Measurements from ENCODE around the gene KDM6A. TPM values are rescaled to one million over a fixed set of nuclear protein-coding genes. Genes with fewer than 3 reads are reported as not detected.
"Not testable (repeated sequence)": the region's sequence is repeated elsewhere in the genome, so short reads cannot be mapped to it uniquely, and the experiment has no call there.

KDM6A gene
- total and polyA plus RNA-seq, 7 donors: 3.6 to 21.3 (median 13.2) TPM

DNA sequence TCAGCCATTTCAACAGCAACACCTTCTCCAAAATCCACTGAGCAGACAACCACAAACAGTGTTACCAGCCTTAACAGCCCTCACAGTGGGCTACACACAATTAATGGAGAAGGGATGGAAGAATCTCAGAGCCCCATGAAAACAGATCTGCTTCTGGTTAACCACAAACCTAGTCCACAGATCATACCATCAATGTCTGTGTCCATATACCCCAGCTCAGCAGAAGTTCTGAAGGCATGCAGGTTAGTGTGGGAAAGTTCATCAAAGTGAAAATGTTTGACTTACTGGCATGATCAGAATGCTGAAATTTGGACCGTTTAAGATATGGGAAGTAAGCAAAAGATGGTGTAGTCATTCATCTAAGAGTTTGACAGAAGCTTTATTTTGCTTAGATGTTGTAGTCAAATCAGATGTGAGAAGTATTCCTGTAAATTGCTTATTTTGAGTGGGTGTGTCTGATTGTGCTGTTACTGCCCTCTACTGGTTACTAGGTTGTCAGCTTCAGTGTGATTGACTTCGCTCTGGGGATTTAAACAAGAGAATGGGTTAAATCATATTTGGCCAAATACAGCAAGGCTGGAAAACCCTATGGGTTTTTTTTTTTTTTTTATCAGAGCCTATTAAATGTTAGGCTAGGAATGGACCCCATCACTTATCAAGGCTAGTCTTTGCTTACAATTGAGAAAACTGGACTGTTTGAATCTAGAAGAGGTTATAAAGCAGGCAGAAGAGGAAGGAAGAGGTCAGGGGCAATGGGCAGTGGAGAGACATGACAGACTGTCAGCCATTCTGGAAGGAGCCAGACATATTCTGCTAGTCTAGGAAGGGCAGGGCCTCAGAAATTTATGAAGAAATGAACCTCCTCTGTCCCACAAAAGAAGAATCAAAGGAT, 197.4 kb downstream of the KDM6A start:
- 26 to 66% (median 47%) methylated on average over 2 of the region's 2 CpGs for WGBS, 3 donors
- DNase-seq: no peak
- Histone ChIP-seq H3K36me3 (ENCODE audit: insufficient read depth in 1 of 2, low read depth in 1 of 2) (peaks cover 0 to 29% of the 10 kb centered on the region in 2 donors), H3K9me3 (no peaks in the 10 kb centered on the region), H3K27me3 (ENCODE audit: insufficient read depth in 3 of 3, low read length in 2 of 3) (no peaks in the 10 kb centered on the region), H3K4me3 (no peak overlapping the region), H3K27ac (no peak overlapping the region), H3K4me1 (peaks cover 7% of the 10 kb centered on the region)
- peak in 3 of 4 donors; percentile 51 to 78 (median 73) for ATAC-seq
- intact Hi-C loops (cut with DNase I): loop anchor here (5.0 kb wide), 2 partner anchors 198 to 528 kb away; partner anchors contain the start of genes KDM6A (in 2 of the 2) and FUNDC1 (in 1 of the 2)
- TF ChIP-seq, protein P1, sequence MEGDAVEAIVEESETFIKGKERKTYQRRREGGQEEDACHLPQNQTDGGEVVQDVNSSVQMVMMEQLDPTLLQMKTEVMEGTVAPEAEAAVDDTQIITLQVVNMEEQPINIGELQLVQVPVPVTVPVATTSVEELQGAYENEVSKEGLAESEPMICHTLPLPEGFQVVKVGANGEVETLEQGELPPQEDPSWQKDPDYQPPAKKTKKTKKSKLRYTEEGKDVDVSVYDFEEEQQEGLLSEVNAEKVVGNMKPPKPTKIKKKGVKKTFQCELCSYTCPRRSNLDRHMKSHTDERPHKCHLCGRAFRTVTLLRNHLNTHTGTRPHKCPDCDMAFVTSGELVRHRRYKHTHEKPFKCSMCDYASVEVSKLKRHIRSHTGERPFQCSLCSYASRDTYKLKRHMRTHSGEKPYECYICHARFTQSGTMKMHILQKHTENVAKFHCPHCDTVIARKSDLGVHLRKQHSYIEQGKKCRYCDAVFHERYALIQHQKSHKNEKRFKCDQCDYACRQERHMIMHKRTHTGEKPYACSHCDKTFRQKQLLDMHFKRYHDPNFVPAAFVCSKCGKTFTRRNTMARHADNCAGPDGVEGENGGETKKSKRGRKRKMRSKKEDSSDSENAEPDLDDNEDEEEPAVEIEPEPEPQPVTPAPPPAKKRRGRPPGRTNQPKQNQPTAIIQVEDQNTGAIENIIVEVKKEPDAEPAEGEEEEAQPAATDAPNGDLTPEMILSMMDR (IDR thresholded peaks at IDR 0.05): peak; percentile 69

DNA sequence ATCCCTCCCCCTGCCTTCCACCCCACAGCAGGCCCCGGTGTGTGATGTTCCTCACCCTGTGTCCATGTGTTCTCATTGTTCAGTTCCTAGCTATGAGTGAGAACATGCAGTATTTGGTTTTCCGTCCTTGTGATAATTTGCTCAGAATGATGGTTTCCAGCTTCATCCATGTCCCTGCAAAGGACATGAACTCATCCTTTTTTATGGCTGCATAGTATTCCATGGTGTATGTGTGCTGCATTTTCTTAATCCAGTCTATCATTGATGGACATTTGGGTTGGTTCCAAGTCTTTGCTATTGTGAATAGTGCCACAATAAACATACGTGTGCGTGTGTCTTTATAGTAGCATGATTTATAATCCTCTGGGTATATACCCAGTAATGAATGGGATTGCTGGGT, 200.0 kb downstream of the KDM6A start:
- H3K9me3 ChIP-seq; H3K27me3 ChIP-seq (ENCODE audit: insufficient read depth in 3 of 3, low read length in 2 of 3); DNase-seq; ATAC-seq; H3K4me1 ChIP-seq; H3K4me3 ChIP-seq; H3K27ac ChIP-seq: not testable (repeated sequence)
- intact Hi-C loops (cut with DNase I): loop anchor here (5.0 kb wide), 2 partner anchors 201 to 531 kb away; partner anchors contain the start of genes KDM6A (in 2 of the 2) and FUNDC1 (in 1 of the 2)
- WGBS, 3 donors: 95 to 99% (median 97%) methylated on average over 4 of the region's 4 CpGs
- H3K36me3 ChIP-seq (ENCODE audit: insufficient read depth in 1 of 2, low read depth in 1 of 2): peaks cover 0 to 25% of the 10 kb centered on the region in 2 donors

DNA sequence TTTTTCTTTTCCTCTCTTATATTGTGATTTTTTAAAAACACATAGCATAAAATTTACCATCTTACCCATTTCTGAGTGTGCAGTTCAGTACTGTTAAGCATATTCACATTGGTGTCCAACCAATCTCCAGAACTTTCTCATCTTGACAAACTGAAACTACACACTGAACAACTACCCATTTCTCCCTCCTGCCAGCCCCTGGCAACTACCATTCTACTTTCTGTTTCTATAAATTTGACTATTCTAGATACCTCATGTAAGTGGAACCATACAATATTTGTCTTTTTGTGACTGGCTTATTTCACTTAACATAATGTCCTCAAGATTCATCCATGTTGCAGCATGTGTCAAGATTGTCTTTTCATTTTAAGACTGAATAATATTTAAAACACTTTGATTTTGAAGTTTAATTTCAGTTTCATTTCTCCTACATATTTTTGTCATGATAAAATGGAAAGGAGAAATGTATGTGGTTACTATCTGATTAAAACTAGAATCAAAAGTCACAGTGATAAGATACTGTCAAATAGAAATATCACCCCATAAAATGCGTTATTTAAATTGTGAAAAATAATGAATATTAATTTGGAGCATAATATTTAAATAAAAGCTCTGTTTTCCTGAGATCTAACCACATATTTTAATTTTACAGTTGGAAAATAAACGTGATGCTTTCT, 204.9 kb downstream of the KDM6A start:
- ATAC-seq: no peak
- intact Hi-C loops (cut with DNase I): no loop called here
- DNase-seq: no peak
- TF ChIP-seq, protein P1 (IDR thresholded peaks at IDR 0.05): no peak
- no peaks in the 10 kb centered on the region for H3K9me3 ChIP-seq
- no peaks in the 10 kb centered on the region for H3K27me3 ChIP-seq (ENCODE audit: insufficient read depth in 3 of 3, low read length in 2 of 3)
- peaks cover 0 to 54% of the 10 kb centered on the region in 2 donors for H3K36me3 ChIP-seq (ENCODE audit: insufficient read depth in 1 of 2, low read depth in 1 of 2)
- H3K27ac ChIP-seq: no peak overlapping the region
- peaks cover 7% of the 10 kb centered on the region for H3K4me1 ChIP-seq
- 85 to 88% (median 88%) methylated on average over 2 of the region's 2 CpGs for whole genome bisulfite sequencing, 3 donors
- no peak overlapping the region for H3K4me3 ChIP-seq

DNA sequence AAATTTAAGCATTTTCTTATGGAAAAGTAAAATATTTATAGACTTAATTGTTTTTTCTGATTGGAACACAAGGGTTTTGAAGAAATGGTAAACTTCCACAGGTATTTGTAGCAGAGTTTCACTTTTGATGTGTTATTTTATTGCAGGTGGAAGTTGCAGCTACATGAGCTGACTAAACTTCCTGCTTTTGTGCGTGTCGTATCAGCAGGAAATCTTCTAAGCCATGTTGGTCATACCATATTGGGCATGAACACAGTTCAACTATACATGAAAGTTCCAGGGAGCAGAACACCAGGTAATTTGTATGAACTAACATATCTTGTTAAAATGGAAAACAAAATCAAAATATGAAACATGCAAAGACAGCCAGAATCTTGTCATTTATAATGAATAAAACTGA, 210.3 kb downstream of the KDM6A start:
- WGBS, 3 donors: 74 to 87% (median 84%) methylated on average over 2 of the region's 2 CpGs
- intact Hi-C loops (cut with DNase I): no loop called here

More for the DNA sequence above, 210.3 kb downstream of the KDM6A start:
- Histone ChIP-seq H3K4me3 (no peak overlapping the region), H3K27ac (no peak overlapping the region), H3K4me1 (no peaks in the 10 kb centered on the region), H3K27me3 (ENCODE audit: insufficient read depth in 3 of 3, low read length in 2 of 3) (no peaks in the 10 kb centered on the region), H3K36me3 (ENCODE audit: insufficient read depth in 1 of 2, low read depth in 1 of 2) (peaks cover 0 to 90% of the 10 kb centered on the region in 2 donors), H3K9me3 (no peaks in the 10 kb centered on the region)
- TF ChIP-seq, protein P1 (IDR thresholded peaks at IDR 0.05): no peak
- ATAC-seq: no peak
- DNase-seq: no peak

Data from psoas muscle (tissue), 8 donors.